Ishikawa (cell line): ENCODE data around the gene PYCARD.

Experiments
- CEBPB ChIP-seq: IDR thresholded peaks from 2 replicates; pipeline ENCODE4 v1.6.1; 2012
- CREB1 ChIP-seq: IDR thresholded peaks from 2 replicates; pipeline ENCODE4 v1.6.1; 2012; ENCODE audit warnings: low read depth
- EGR1 ChIP-seq: IDR thresholded peaks from 2 replicates; pipeline ENCODE4 v1.6.1; 2012
- EP300 ChIP-seq: IDR thresholded peaks from 2 replicates; pipeline ENCODE4 v1.6.1; 2012; ENCODE audit warnings: borderline replicate concordance
- FOXM1 ChIP-seq: IDR thresholded peaks from 2 replicates; pipeline ENCODE4 v1.6.1; 2012; ENCODE audit warnings: low read depth, borderline replicate concordance
- NFIC ChIP-seq: IDR thresholded peaks from 2 replicates; pipeline ENCODE4 v1.6.1; 2012
- RAD21 ChIP-seq: IDR thresholded peaks from 2 replicates; pipeline ENCODE4 v1.6.1; 2012; ENCODE audit warnings: low read depth
- TAF1 ChIP-seq: IDR thresholded peaks from 2 replicates; pipeline ENCODE4 v1.6.1; 2012; ENCODE audit warnings: low read depth, mild to moderate bottlenecking
- TCF12 ChIP-seq: IDR thresholded peaks from 2 replicates; pipeline ENCODE4 v1.6.1; 2012; ENCODE audit warnings: low read depth
- TEAD4 ChIP-seq: IDR thresholded peaks from 2 replicates; pipeline ENCODE4 v1.6.1; 2012
- YY1 ChIP-seq: IDR thresholded peaks from 2 replicates; pipeline ENCODE4 v1.6.1; 2012; ENCODE audit warnings: low read depth
- ZBTB7A ChIP-seq: IDR thresholded peaks from 2 replicates; pipeline ENCODE4 v1.6.1; 2012; ENCODE audit warnings: low read depth
- TF ChIP-seq, protein P1 (sequence below): IDR thresholded peaks from 2 replicates; pipeline ENCODE4 v1.6.1; 2012; ENCODE audit warnings: low read depth, mild to moderate bottlenecking
- TF ChIP-seq, protein P2 (sequence below): IDR thresholded peaks from 2 replicates; pipeline ENCODE4 v1.6.1; 2012
- TF ChIP-seq, protein P3 (sequence below): IDR thresholded peaks from 2 replicates; pipeline ENCODE4 v1.6.1; 2012

The PYCARD gene

GRCh38 chr16:31168848-31169247, 33.7 kb downstream of the PYCARD start:
- TF ChIP-seq CREB1 (no peak), FOXM1 (no peak), NFIC (no peak), ZBTB7A (no peak), EP300 (no peak), RAD21 (no peak), TCF12 (no peak), TEAD4 (no peak), CEBPB (no peak)
- TF ChIP-seq, protein P1, sequence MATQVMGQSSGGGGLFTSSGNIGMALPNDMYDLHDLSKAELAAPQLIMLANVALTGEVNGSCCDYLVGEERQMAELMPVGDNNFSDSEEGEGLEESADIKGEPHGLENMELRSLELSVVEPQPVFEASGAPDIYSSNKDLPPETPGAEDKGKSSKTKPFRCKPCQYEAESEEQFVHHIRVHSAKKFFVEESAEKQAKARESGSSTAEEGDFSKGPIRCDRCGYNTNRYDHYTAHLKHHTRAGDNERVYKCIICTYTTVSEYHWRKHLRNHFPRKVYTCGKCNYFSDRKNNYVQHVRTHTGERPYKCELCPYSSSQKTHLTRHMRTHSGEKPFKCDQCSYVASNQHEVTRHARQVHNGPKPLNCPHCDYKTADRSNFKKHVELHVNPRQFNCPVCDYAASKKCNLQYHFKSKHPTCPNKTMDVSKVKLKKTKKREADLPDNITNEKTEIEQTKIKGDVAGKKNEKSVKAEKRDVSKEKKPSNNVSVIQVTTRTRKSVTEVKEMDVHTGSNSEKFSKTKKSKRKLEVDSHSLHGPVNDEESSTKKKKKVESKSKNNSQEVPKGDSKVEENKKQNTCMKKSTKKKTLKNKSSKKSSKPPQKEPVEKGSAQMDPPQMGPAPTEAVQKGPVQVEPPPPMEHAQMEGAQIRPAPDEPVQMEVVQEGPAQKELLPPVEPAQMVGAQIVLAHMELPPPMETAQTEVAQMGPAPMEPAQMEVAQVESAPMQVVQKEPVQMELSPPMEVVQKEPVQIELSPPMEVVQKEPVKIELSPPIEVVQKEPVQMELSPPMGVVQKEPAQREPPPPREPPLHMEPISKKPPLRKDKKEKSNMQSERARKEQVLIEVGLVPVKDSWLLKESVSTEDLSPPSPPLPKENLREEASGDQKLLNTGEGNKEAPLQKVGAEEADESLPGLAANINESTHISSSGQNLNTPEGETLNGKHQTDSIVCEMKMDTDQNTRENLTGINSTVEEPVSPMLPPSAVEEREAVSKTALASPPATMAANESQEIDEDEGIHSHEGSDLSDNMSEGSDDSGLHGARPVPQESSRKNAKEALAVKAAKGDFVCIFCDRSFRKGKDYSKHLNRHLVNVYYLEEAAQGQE = no peak
- TF ChIP-seq, protein P2, sequence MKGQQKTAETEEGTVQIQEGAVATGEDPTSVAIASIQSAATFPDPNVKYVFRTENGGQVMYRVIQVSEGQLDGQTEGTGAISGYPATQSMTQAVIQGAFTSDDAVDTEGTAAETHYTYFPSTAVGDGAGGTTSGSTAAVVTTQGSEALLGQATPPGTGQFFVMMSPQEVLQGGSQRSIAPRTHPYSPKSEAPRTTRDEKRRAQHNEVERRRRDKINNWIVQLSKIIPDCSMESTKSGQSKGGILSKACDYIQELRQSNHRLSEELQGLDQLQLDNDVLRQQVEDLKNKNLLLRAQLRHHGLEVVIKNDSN = no peak
- TF ChIP-seq, protein P3, sequence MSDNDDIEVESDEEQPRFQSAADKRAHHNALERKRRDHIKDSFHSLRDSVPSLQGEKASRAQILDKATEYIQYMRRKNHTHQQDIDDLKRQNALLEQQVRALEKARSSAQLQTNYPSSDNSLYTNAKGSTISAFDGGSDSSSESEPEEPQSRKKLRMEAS = no peak

DNA sequence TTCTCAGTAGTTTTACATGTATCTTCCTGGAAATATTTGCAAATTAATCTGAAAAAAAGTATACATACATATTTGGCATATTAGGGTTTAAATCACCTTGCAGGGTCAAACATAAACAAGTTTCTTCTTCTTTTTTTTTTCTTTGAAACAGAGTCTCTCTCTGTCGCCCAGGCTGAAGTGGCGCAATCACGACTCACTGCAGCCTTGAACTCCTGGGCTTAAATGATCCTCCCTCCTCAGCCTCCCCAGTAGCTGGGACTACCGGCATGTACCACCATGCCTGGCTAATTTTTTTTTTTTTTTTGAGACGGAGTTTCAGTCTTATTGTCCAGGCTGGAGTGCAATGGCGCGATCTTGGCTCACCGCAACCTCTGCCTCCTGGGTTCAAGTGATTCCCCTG, 35.2 kb downstream of the PYCARD start:
- no peak for TF ChIP-seq TEAD4
- TF ChIP-seq EGR1 = no peak
- TF ChIP-seq YY1 = no peak
- no peak for TF ChIP-seq ZBTB7A
- TF ChIP-seq NFIC = no peak
- no peak for TF ChIP-seq RAD21
- no peak for TF ChIP-seq TCF12
- no peak for TF ChIP-seq FOXM1
- TF ChIP-seq, protein P3 = no peak
- TF ChIP-seq CREB1 = no peak
- TF ChIP-seq, protein P1 = no peak
- TF ChIP-seq EP300 = no peak
- TF ChIP-seq, protein P2 = no peak

DNA sequence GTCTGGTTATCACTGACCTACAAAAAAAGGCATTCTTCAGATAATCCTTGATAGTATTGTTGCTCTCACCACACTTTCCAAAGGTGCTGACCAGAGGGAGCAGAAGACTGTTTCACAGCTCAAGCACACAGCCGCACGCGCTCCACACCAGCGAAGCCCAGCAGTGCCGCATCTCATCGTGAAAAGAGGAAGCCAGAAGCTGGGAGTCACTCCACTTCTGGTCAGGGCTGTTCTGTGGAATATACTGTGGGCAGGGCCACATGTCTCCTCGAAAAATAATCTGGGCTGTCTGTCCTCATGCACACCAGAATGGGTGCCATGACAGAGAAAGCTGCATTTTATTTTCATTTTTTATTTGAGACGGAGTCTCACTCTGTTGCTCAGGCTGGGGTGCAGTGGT, 45.4 kb downstream of the PYCARD start:
- no peak for TF ChIP-seq TAF1
- TF ChIP-seq YY1 = no peak
- no peak for TF ChIP-seq NFIC
- TF ChIP-seq, protein P1 = no peak
- TF ChIP-seq RAD21 = no peak
- TF ChIP-seq ZBTB7A = no peak
- TF ChIP-seq TEAD4 = no peak
- no peak for TF ChIP-seq FOXM1
- TF ChIP-seq EGR1 = no peak
